Measurements from ENCODE around the gene ADGRL3.

ADGRL3 gene

DNA sequence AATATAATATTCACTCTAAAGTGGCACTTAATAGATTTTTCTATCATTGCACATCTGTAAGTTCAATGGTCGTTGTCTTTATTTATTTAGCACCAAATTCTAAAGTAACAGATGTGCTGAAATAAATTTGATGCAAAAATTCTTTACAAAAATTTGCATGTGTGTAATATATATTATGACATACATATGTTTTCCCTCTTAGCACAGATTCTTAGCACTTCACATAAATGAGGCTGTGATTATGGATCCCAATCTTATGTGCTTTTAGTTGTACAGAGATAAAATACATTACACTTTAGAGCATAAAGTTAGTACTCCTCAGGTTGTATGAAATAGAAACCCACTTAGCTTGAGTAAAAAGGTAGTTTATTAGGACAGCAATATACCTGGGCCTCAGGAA is 915.1 kb downstream of the ADGRL3 start:
- no peak overlapping the region for H2AFZ ChIP-seq (ENCODE audit: low read depth, low read length)
- no peaks in the 10 kb centered on the region for H3K27me3 ChIP-seq (ENCODE audit: insufficient read depth, low read length, poor library complexity)
- no peak for TF ChIP-seq EZH2 (IDR thresholded peaks at IDR 0.05; ENCODE audit: borderline replicate concordance, low read depth, low read length, severe bottlenecking)
- TF ChIP-seq CTCF (IDR thresholded peaks at IDR 0.05; ENCODE audit: borderline replicate concordance, extremely low read depth, low read length, poor library complexity, severe bottlenecking): no peak
- H3K4me2 ChIP-seq (ENCODE audit: insufficient read depth, low read length): no peak overlapping the region
- no peaks in the 10 kb centered on the region for H4K20me1 ChIP-seq (ENCODE audit: insufficient read depth, low read length)
- H3K4me3 ChIP-seq (ENCODE audit: low read depth in 1 of 2, low read length in 2 of 2): no peak overlapping the region
- no peak overlapping the region for H3K9ac ChIP-seq (ENCODE audit: low read depth, low read length)
- no peak for ATAC-seq (ENCODE audit: insufficient read depth, low read depth)
- no peak for DNase-seq
- no peak overlapping the region for H3K27ac ChIP-seq (ENCODE audit: low read length)
- no peaks in the 10 kb centered on the region for H3K4me1 ChIP-seq (ENCODE audit: insufficient read depth, low read length)
- H3K36me3 ChIP-seq (ENCODE audit: insufficient read depth, low read length): no peaks in the 10 kb centered on the region
- H3K79me2 ChIP-seq (ENCODE audit: insufficient read depth, low read length): no peaks in the 10 kb centered on the region
- H3K9me3 ChIP-seq (ENCODE audit: insufficient read depth, low read length, severe bottlenecking): no peaks in the 10 kb centered on the region

GRCh38 chr4:62117886-62118285 is 917.8 kb downstream of the ADGRL3 start:
- ATAC-seq (ENCODE audit: insufficient read depth, low read depth): no peak
- H2AFZ ChIP-seq (ENCODE audit: low read depth, low read length): no peak overlapping the region

GRCh38 chr4:62118558-62118957 is 918.4 kb downstream of the ADGRL3 start:
- no peak for ATAC-seq (ENCODE audit: insufficient read depth, low read depth)
- Histone ChIP-seq H3K27me3 (ENCODE audit: insufficient read depth, low read length, poor library complexity) (no peaks in the 10 kb centered on the region), H3K9ac (ENCODE audit: low read depth, low read length) (no peak overlapping the region), H4K20me1 (ENCODE audit: insufficient read depth, low read length) (no peaks in the 10 kb centered on the region), H3K4me1 (ENCODE audit: insufficient read depth, low read length) (no peaks in the 10 kb centered on the region), H3K27ac (ENCODE audit: low read length) (no peak overlapping the region), H3K4me2 (ENCODE audit: insufficient read depth, low read length) (no peak overlapping the region), H3K36me3 (ENCODE audit: insufficient read depth, low read length) (no peaks in the 10 kb centered on the region), H3K9me3 (ENCODE audit: insufficient read depth, low read length, severe bottlenecking) (no peaks in the 10 kb centered on the region), H3K79me2 (ENCODE audit: insufficient read depth, low read length) (no peaks in the 10 kb centered on the region), H2AFZ (ENCODE audit: low read depth, low read length) (no peak overlapping the region), H3K4me3 (ENCODE audit: low read depth in 1 of 2, low read length in 2 of 2) (no peak overlapping the region)
- DNase-seq: no peak
- no peak for TF ChIP-seq EZH2 (IDR thresholded peaks at IDR 0.05; ENCODE audit: borderline replicate concordance, low read depth, low read length, severe bottlenecking)
- no peak for TF ChIP-seq CTCF (IDR thresholded peaks at IDR 0.05; ENCODE audit: borderline replicate concordance, extremely low read depth, low read length, poor library complexity, severe bottlenecking)

More at GRCh38 chr4:62117886-62118285, 917.8 kb downstream of the ADGRL3 start:
- no peak overlapping the region for H3K9ac ChIP-seq (ENCODE audit: low read depth, low read length)
- H3K4me1 ChIP-seq (ENCODE audit: insufficient read depth, low read length): no peaks in the 10 kb centered on the region
- no peak for DNase-seq
- H3K4me3 ChIP-seq (ENCODE audit: low read depth in 1 of 2, low read length in 2 of 2): no peak overlapping the region
- H3K36me3 ChIP-seq (ENCODE audit: insufficient read depth, low read length): no peaks in the 10 kb centered on the region
- TF ChIP-seq EZH2 (IDR thresholded peaks at IDR 0.05; ENCODE audit: borderline replicate concordance, low read depth, low read length, severe bottlenecking): no peak
- no peak for TF ChIP-seq CTCF (IDR thresholded peaks at IDR 0.05; ENCODE audit: borderline replicate concordance, extremely low read depth, low read length, poor library complexity, severe bottlenecking)
- no peak overlapping the region for H3K27ac ChIP-seq (ENCODE audit: low read length)
- no peaks in the 10 kb centered on the region for H3K27me3 ChIP-seq (ENCODE audit: insufficient read depth, low read length, poor library complexity)
- no peak overlapping the region for H3K4me2 ChIP-seq (ENCODE audit: insufficient read depth, low read length)
- no peaks in the 10 kb centered on the region for H4K20me1 ChIP-seq (ENCODE audit: insufficient read depth, low read length)
- H3K79me2 ChIP-seq (ENCODE audit: insufficient read depth, low read length): no peaks in the 10 kb centered on the region
- no peaks in the 10 kb centered on the region for H3K9me3 ChIP-seq (ENCODE audit: insufficient read depth, low read length, severe bottlenecking)

DNA sequence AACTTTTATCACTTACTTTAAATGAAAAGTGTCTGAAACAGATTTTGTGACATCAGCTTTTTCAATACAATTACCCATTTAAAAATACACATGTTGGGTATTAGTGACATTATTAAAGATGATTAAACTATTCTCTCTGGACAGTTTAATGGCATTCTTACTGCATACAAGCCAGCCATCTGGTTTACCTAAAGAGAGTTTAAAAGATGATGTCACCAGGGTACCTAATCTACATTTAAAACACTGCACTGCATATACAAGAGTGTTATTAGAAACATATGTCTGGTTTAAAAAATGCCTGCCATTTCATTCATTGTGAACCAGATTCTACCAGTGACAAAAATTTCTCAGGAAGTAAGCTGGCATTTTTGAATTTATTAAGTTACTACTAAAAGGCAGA is 919.1 kb downstream of the ADGRL3 start:
- Histone ChIP-seq H3K9me3 (ENCODE audit: insufficient read depth, low read length, severe bottlenecking) (no peaks in the 10 kb centered on the region), H3K27me3 (ENCODE audit: insufficient read depth, low read length, poor library complexity) (no peaks in the 10 kb centered on the region), H2AFZ (ENCODE audit: low read depth, low read length) (no peak overlapping the region), H3K4me2 (ENCODE audit: insufficient read depth, low read length) (no peak overlapping the region), H4K20me1 (ENCODE audit: insufficient read depth, low read length) (no peaks in the 10 kb centered on the region), H3K79me2 (ENCODE audit: insufficient read depth, low read length) (no peaks in the 10 kb centered on the region), H3K36me3 (ENCODE audit: insufficient read depth, low read length) (no peaks in the 10 kb centered on the region), H3K27ac (ENCODE audit: low read length) (no peak overlapping the region), H3K4me1 (ENCODE audit: insufficient read depth, low read length) (no peaks in the 10 kb centered on the region), H3K9ac (ENCODE audit: low read depth, low read length) (no peak overlapping the region), H3K4me3 (ENCODE audit: low read depth in 1 of 2, low read length in 2 of 2) (no peak overlapping the region)
- no peak for TF ChIP-seq CTCF (IDR thresholded peaks at IDR 0.05; ENCODE audit: borderline replicate concordance, extremely low read depth, low read length, poor library complexity, severe bottlenecking)
- TF ChIP-seq EZH2 (IDR thresholded peaks at IDR 0.05; ENCODE audit: borderline replicate concordance, low read depth, low read length, severe bottlenecking): no peak
- ATAC-seq (ENCODE audit: insufficient read depth, low read depth) (no peak), DNase-seq (no peak)
